NCI-H526 (cell line): ENCODE data around the gene STKLD1.
"Not testable (repeated sequence)": the region's sequence is repeated elsewhere in the genome, so short reads cannot be mapped to it uniquely, and the experiment has no call there.

Experiments
- DNase-seq, 2 experiments: peaks; one replicate each; lab custom pipeline; 2025; lab: John Stamatoyannopoulos, UW

STKLD1 gene

GRCh38 chr9:133386338-133386737 is 10.2 kb downstream of the STKLD1 start:
- DNase-seq, result no peak

DNA sequence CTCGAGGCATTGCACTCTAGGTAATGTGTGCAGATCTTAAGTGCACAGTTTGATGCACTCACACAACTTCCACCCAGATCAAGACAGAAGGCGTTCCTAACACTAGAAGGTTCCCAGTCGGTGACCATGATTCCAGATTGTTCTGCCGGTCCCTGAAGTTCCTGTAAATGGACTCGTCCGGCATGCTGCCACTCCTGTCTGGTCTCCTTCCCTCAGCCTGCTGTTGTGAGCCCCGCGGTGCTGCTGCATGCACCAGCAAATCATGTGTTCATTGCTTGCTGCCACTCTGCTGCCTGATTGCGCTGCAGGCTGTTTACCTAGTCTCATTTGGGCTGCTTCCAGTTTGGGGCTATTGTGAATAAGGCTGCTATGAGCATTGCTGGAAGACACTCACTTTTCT is 11.5 kb downstream of the STKLD1 start:
- no peak for DNase-seq

GRCh38 chr9:133389025-133389557 is 12.9 kb downstream of the STKLD1 start:
- DNase-seq, result no peak

DNA sequence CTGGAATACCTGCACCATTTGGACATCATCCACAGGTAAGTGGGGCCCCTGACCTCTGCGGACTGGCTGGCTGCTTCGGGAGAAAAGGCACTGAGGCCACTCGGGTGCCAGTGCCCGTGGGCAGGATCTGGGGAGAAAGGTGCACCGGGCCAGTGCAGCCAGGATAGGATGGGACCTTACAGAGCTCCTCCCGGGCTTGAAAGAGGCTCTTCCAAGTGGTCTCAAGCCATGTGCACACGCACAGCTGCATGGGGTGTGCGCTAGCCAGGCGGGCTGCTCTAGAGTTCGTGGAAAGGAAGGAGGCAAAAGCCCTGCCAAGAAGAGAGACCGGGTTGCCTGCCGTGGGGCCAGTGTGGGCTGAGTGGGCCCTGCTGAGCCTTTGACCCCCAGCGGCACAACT is 13.4 kb downstream of the STKLD1 start:
- DNase-seq, result no peak

DNA sequence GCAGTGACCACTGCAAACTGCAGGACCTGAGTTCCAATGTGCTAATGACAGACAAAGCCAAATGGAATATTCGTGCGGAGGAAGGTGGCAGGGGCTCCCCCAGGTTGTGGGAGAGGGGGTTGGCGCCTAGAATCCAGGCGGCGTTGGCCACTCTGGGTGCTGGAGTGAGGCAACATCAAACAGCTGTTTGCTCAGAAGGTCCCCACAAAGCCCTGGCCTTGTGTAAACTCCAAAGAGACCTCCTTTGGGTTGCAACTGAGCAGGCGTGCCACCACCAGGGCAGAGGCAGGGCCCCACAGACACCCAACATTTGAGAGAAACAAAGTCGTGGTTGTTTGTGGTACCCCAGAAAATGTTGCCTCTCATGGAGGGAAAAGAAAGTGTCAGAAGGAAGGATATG is 14.5 kb downstream of the STKLD1 start:
- DNase-seq, result no peak

- DNase-seq, result not testable (repeated sequence)
Observed at GRCh38 chr9:133391449-133391848, 15.3 kb downstream of the STKLD1 start.

DNA sequence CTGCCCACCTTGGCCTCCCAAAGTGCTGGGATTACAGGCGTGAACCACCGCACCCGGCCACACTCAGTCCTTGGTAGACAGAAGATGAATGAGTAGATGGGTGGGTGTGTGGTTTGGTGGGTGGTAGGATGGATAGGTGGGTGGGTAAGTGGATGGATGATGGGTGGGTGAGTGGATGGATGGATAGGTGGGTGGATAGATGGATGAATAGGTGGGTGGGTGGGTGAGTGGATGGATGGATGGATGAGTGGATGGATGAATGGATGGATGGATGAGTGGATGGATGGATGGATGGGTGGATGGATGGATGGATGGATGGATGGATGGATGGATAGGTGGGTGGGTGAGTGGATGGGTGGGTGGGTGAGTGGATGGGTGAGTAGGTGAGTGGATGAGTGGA is 16.1 kb downstream of the STKLD1 start:
- DNase-seq, result not testable (repeated sequence)

- no peak for DNase-seq
Observed at GRCh38 chr9:133393399-133393798, 17.2 kb downstream of the STKLD1 start.

DNA sequence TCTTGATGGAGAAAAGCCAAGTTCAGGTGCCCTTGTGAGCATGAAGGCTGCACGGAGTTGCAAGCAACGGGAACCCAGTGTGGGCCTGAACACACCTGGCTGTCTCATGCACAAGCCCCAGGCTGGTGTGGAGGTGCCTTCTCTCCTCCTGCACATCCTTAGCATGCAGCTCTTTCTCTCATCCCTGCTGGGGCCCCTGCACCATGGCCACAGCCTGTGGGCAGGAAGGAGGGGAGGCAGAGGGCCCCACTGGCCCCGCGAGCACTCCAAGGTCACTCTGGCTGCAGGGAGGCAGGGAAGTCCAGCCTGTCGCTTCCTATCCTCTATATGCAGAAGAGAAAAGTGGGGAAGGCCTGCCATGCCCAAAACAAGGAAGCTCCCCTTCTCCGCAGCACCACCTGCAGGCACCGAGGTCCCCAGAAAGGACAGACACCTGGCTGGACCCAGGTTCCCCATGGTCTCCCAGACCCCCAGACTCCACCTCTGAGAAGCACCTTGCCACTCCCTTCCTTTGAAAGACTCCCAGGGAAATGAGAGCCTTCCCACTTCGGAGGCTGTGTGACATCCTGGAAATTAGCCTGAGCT is 18.6 kb downstream of the STKLD1 start:
- no peak for DNase-seq

GRCh38 chr9:133396952-133397351 is 20.8 kb downstream of the STKLD1 start:
- no peak for DNase-seq

GRCh38 chr9:133397370-133397769 is 21.2 kb downstream of the STKLD1 start:
- no peak for DNase-seq

GRCh38 chr9:133397895-133398294 is 21.7 kb downstream of the STKLD1 start:
- no peak for DNase-seq

DNA sequence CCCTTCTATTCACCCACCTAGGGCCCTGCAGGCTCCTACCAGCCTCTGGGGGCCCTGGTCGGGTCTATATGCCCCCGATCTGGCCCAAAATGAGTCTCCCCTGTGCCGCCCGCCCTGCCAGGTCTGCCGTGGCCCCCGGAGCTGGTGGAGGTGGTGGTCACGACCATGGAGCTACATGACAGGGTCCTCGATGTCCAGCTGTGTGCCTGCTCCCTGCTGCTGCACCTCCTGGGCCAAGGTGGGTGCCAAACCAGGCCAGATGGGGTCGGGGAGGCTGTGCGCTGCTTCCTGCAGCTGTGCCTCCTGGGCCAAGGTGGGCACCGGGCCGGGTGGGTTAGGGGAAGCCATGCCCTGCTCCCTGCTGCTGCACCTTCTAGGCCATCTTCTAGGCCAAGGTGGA is 24.1 kb downstream of the STKLD1 start:
- DNase-seq, result no peak

DNA sequence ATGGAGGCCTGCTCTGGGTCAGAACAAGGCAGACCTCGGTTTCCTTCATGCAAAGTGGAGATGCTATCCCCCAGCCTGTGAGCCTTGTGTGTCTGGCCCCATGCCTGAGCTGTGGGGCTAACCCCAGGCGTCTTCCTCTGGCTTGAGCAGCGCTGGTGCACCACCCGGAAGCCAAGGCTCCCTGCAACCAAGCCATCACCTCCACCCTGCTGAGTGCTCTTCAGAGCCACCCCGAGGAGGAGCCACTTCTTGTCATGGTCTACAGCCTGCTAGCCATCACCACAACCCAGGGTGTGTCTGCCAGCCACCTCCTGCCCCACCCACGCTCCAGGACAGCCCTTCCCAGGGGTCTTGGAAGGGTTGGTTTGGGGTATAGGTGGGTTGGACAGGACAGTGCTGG is 25.4 kb downstream of the STKLD1 start:
- DNase-seq, result no peak

DNA sequence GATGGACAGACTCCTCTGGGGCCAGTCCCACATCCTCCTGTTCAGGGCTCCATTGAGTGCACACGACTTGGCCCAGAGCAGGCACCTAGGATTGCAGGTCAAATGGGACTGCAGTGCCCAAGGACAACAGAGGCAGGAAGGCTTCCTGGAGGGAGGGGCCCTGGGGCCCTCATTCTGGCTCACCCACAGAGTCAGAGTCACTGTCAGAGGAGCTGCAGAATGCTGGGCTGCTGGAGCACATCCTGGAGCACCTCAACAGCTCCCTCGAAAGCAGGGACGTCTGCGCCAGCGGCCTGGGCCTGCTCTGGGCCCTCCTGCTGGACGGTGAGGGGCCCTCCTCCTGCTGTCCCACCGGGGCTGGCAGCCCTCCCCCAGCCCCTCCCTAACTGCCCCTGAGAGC is 26.5 kb downstream of the STKLD1 start:
- no peak for DNase-seq

GRCh38 chr9:133403766-133404453 is 27.7 kb downstream of the STKLD1 start:
- peak in 1 of 2 experiments; percentile 20 for DNase-seq

DNA sequence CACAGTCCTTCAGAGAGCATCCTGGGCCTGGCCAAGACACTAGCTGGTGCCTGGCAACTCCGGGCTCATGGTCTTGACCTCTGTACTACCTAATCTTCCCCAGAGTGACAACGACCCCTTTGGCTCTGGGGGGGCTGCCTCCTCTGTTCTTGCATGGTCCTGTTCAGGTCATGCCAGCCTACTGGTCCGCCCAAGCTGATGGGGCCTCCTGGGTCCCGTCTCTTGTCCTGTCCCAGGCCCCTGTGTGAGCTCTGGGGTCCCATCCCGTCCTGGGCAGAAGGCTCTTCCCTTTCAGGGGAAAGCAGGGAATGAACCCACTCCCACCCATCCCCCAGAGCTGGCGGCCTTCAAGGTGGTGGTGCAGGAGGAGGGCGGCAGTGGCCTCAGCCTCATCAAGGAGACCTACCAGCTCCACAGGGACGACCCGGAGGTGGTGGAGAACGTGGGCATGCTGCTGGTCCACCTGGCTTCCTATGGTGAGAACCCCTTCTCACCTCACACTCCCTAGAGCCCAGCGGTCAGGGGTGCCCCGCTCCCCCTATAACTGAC is 28.4 kb downstream of the STKLD1 start:
- DNase-seq, result no peak

DNA sequence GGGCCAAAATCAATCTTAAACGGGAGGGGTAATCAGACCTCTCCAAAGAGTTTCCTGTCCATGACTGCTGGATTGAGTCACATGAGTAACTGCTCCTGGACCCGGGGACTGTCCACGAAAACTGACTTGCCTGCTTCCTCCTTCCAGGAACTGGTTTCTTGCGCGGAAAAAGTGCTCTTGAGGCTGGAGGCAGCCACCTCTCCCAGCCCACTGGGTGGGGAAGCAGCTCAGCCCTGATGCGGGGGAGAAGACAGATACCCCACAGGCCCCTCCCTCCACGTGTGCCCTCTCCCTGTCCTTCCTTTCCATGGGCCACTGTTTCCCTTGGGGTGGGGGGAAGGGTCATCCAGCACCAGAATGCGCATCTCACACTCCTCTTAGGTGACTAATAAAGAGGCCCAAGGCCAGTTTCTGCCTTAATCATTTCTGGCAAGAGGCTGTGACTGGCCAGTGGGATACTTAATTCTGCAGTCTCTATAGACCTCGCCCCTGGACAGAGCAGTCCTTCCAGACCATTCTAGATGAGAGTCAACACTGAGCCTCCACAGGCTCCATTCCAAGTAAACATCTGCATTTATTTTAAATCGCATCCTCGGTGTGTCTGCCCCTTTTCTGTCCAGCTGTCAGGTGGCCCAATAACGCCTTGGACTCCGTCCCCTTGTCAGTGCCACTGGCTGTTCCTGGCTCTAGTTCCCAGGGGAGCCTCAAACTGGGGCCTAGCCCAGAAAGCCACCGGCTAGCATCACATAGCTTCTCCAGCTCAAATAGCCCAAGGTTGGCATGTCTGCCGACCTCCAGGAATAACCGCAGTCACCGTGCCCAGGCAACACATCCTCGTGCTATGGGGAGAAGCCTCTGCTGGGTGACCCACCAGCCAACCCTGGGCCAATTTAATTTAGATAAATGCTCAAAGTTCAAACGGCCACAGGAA is 29.6 kb downstream of the STKLD1 start:
- no peak for DNase-seq

GRCh38 chr9:133406480-133407307 is 30.5 kb downstream of the STKLD1 start:
- DNase-seq, result peak; percentile 5 to 70

GRCh38 chr9:133408042-133408441 is 31.9 kb downstream of the STKLD1 start:
- DNase-seq, result no peak

GRCh38 chr9:133415170-133415569 is 39.0 kb downstream of the STKLD1 start:
- DNase-seq, result no peak
